Kidney (tissue), 14 donors: ENCODE measurements around the gene PDILT. TPM values are rescaled to one million over a fixed set of nuclear protein-coding genes. Genes with fewer than 3 reads are reported as not detected.

ENCODE experiments used
- DNase-seq, 5 donors: peaks; one replicate each; pipeline ENCODE4 v3.0.0-alpha.2; 2013 to 2020
- FAIRE-seq: peaks from 2 replicates; lab custom pipeline; 2012; peaks lifted over from hg19 to GRCh38; lab: Jason Lieb, UNC
- H3K27ac ChIP-seq, 2 donors: one replicate each; pipeline ENCODE4 v1.7.0; 2013; ENCODE audit warnings: low read depth in 2 of 2, low read length in 2 of 2, inconsistent platforms in 1 of 2
- H3K27me3 ChIP-seq: one replicate; pipeline ENCODE4 v1.7.1; 2013; ENCODE audit warnings: low read length, inconsistent platforms; ENCODE audit not compliant: control insufficient read depth, insufficient read depth
- H3K36me3 ChIP-seq, 3 donors: one replicate each; pipeline versions ENCODE4 v1.7.0 to v1.7.1; 2013; ENCODE audit warnings: low read length in 3 of 3, control low read depth in 1 of 3, inconsistent platforms in 1 of 3; ENCODE audit not compliant: insufficient read depth in 3 of 3, control insufficient read depth in 2 of 3
- H3K4me1 ChIP-seq, 3 donors: one replicate each; pipeline versions ENCODE4 v1.7.0 to v1.7.1; 2013; ENCODE audit warnings: low read length in 3 of 3, inconsistent platforms in 1 of 3, low read depth in 1 of 3; ENCODE audit not compliant: control insufficient read depth in 2 of 3, insufficient read depth in 2 of 3
- H3K4me3 ChIP-seq, 3 donors: one replicate each; pipeline versions ENCODE4 v1.7.0 to v1.8.1; 2013; ENCODE audit warnings: low read length in 3 of 3, control low read depth in 1 of 3, inconsistent platforms in 1 of 3
- H3K9ac ChIP-seq, 3 donors: one replicate each; pipeline versions ENCODE4 v1.7.0 to v1.7.1; 2013; ENCODE audit warnings: low read length in 3 of 3, control low read depth in 1 of 3, inconsistent platforms in 1 of 3
- H3K9me3 ChIP-seq, 3 donors: one replicate each; pipeline versions ENCODE4 v1.7.0 to v1.7.1; 2013; ENCODE audit warnings: low read length in 3 of 3, control low read depth in 1 of 3, inconsistent platforms in 1 of 3; ENCODE audit not compliant: control insufficient read depth in 2 of 3, insufficient read depth in 1 of 3
- intact Hi-C: fragments of 100-400 bp; cut with DNase I; formaldehyde crosslinking; loops from one replicate; pipeline ENCODE4 v1.11.1; 2022
- polyA plus RNA-seq: library from polyadenylated mRNA; stranded (reverse); fragments of 350-450 nt; fragmentation: Illumina TruSeq; extraction: RNeasy Lipid Tissue Mini Kit (QIAGEN cat#74804); gene quantifications from one replicate; pipeline ENCODE4 v1.2.3, GENCODE V29; 2014; ENCODE audit warnings: low read depth, low replicate concordance; ENCODE audit not compliant: insufficient read depth
- total RNA-seq: library from RNA; stranded (reverse); fragmentation: NEBNext Ultra II Directional; extraction: Animal tissue kit (Norgen Biotek cat#: 25700); gene quantifications from one replicate; pipeline ENCODE4 v1.2.1, GENCODE V29; 2021
- TF ChIP-seq, protein P1 (sequence below): IDR thresholded peaks from 3 replicates; pipeline ENCODE4 v1.5.1; 2012; ENCODE audit warnings: mild to moderate bottlenecking, moderate library complexity, borderline replicate concordance; ENCODE audit not compliant: insufficient read depth; ENCODE audit errors: extremely low read depth
- donor health status: control.
- donor health status: control.
- donor health status: control.
- donor health status: control.
- donor health status: control.
- donor health status: DM: yes; HTN: yes; CAD: no.
- donor health status: Normal renal cell carcinoma (clear cell type).

Gene PDILT
- total and polyA plus RNA-seq, 2 donors from 2014 or later = not detected

DNA sequence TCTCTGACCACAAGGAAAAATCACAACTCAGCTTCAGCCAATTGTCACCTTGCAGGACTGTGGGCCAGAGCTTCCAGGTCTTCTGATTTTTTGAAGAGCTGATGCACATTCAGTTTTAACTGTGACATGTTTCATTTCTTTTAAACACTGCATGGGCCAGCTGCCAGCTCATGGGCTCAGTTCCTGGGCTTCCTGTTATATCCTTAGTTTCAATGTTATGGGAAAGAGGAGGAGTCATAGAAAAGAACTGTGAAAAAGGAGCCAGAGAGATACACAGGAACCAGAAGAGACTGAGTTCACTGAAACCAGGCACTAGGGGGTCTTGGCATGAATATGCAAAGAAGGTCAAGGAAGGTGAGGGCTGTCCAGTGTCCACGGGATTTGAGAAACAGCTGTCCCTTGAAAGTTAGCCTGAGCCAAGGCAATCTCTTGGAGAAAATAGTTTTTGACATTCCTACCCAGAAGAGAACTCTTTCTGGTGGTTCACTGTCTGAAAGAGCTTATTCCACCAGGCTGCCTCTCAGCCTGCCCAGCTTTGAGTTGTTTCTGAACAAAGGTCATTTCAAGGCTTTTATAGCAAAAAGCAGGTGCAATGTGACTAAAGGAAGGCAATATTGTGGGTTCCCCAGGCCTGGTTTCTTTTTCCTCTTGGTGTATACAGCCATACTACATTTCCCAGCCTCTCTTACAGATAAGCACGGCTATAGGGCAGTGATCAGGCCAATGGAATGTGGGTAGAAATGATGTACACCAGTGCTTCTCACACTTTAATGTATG, 10.5 kb downstream of the PDILT start:
- H3K9ac ChIP-seq = no peak overlapping the region
- intact Hi-C loops = no loop called here
- H3K4me3 ChIP-seq = no peak overlapping the region
- DNase-seq (peak in 2 of 5 donors; percentile 17 to 41), FAIRE-seq (no peak)
- H3K9me3 ChIP-seq = no peaks in the 10 kb centered on the region
- H3K27me3 ChIP-seq = no peaks in the 10 kb centered on the region
- H3K4me1 ChIP-seq = peaks cover 0 to 16% (median 4%) of the 10 kb centered on the region in 3 donors
- no peaks in the 10 kb centered on the region for H3K36me3 ChIP-seq
- TF ChIP-seq, protein P1, sequence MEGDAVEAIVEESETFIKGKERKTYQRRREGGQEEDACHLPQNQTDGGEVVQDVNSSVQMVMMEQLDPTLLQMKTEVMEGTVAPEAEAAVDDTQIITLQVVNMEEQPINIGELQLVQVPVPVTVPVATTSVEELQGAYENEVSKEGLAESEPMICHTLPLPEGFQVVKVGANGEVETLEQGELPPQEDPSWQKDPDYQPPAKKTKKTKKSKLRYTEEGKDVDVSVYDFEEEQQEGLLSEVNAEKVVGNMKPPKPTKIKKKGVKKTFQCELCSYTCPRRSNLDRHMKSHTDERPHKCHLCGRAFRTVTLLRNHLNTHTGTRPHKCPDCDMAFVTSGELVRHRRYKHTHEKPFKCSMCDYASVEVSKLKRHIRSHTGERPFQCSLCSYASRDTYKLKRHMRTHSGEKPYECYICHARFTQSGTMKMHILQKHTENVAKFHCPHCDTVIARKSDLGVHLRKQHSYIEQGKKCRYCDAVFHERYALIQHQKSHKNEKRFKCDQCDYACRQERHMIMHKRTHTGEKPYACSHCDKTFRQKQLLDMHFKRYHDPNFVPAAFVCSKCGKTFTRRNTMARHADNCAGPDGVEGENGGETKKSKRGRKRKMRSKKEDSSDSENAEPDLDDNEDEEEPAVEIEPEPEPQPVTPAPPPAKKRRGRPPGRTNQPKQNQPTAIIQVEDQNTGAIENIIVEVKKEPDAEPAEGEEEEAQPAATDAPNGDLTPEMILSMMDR = no peak
- H3K27ac ChIP-seq = peak overlapping the region in 1 of 2 donors; percentile 28

DNA sequence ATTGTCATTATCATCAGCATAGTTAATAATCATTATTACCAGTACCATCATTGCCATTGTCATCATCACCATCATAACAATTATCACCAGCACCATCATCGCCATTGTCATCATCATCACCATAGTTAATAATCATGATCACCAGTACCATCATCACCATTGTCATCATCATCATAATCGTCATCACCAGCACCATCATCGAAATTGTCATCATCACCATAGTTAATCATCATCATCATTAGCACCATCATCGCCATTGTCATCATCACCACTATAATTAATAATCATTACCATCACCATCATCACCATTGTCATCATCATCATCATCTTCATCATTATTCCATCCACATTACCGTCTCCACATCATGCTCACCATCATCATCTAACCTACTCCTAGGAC, 13.5 kb downstream of the PDILT start:
- TF ChIP-seq, protein P1 = no peak
- H3K9ac ChIP-seq = no peak overlapping the region
- intact Hi-C loops = no loop called here
- H3K27me3 ChIP-seq = no peaks in the 10 kb centered on the region
- DNase-seq (no peak), FAIRE-seq (no peak)
- no peak overlapping the region for H3K4me3 ChIP-seq
- H3K27ac ChIP-seq = no peak overlapping the region
- no peaks in the 10 kb centered on the region for H3K36me3 ChIP-seq
- H3K9me3 ChIP-seq = no peaks in the 10 kb centered on the region
- H3K4me1 ChIP-seq = peaks cover 0 to 16% (median 2%) of the 10 kb centered on the region in 3 donors

DNA sequence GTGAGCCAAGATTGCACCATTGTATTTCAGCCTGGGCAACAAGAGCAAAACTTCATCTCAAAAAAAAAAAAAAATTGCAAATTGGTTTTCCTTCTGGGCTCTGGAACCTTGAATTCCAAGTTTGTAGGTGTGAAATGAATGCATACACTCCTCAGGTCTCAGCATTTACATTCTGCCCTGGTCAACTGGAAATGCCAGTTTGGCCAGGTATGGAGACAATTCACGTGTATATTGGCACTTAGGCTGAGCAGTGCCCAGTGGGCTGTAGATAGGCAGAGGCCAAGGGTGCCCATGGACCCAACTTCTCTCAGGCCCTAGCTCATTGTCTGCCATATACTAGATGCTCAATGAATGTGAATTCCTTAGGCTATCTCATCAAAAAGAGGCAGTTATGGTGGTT, 15.7 kb downstream of the PDILT start:
- H3K27ac ChIP-seq = no peak overlapping the region
- DNase-seq (no peak), FAIRE-seq (no peak)
- intact Hi-C loops = loop anchor here (10.0 kb wide), 1 partner anchor 484 kb away; no protein-coding TSS in a partner anchor
- H3K9me3 ChIP-seq = no peaks in the 10 kb centered on the region
- H3K9ac ChIP-seq = no peak overlapping the region
- TF ChIP-seq, protein P1 = no peak
- peaks cover 0 to 7% (median 0%) of the 10 kb centered on the region in 3 donors for H3K4me1 ChIP-seq
- H3K4me3 ChIP-seq = no peak overlapping the region
- no peaks in the 10 kb centered on the region for H3K27me3 ChIP-seq
- H3K36me3 ChIP-seq = no peaks in the 10 kb centered on the region
